Ovary (tissue), 10 donors: ENCODE measurements around the gene CMA1. TPM values are rescaled to one million over a fixed set of nuclear protein-coding genes. Genes with fewer than 3 reads are reported as not detected.
"Not testable (repeated sequence)": the region's sequence is repeated elsewhere in the genome, so short reads cannot be mapped to it uniquely, and the experiment has no call there.

Experiments
- DNase-seq, 5 donors: peaks; one replicate each; pipeline ENCODE4 v3.0.0-alpha.2; 2019 to 2020
- H3K27ac ChIP-seq, 2 donors: fragments of 200-600 bp; one replicate each; pipeline versions ENCODE4 v1.5.1 to v1.8.0; 2019 to 2022
- H3K27me3 ChIP-seq: fragments of 200-600 bp; one replicate; pipeline ENCODE4 v1.8.0; 2022
- H3K36me3 ChIP-seq: fragments of 200-600 bp; sonication (generic); one replicate; pipeline ENCODE4 v1.5.1; 2019
- H3K4me1 ChIP-seq: one replicate; pipeline ENCODE4 v1.8.1; 2013; ENCODE audit warnings: mild to moderate bottlenecking, moderate library complexity; ENCODE audit not compliant: insufficient read depth
- H3K4me3 ChIP-seq: fragments of 200-600 bp; sonication (generic); one replicate; pipeline ENCODE4 v1.5.1; 2017
- H3K9me3 ChIP-seq, 2 donors: fragments of 200-600 bp in 1 of 2; sonication (generic) in 1 of 2; one replicate each; pipeline versions ENCODE4 v1.5.1 to v1.8.1; 2013 to 2019; ENCODE audit warnings: mild to moderate bottlenecking in 1 of 2, moderate library complexity in 1 of 2
- CTCF ChIP-seq, 3 donors: fragments of 450-650 bp in 2 of 3; fragments of 200-600 bp in 1 of 3; IDR thresholded peaks; one replicate each; pipeline versions ENCODE4 v1.5.1 to v1.8.0; 2016 to 2022; ENCODE audit warnings: antibody characterized with exemption in 3 of 3, mild to moderate bottlenecking in 1 of 3
- EP300 ChIP-seq: sonication (generic); formaldehyde crosslinking; IDR thresholded peaks from one replicate; pipeline ENCODE4 v1.6.1; 2017; ENCODE audit warnings: antibody characterized with exemption
- POLR2A ChIP-seq: fragments of 450-650 bp; IDR thresholded peaks from one replicate; pipeline ENCODE4 v1.6.1; 2017; ENCODE audit warnings: antibody characterized with exemption, mild to moderate bottlenecking, moderate library complexity
- WGBS, 3 donors: extraction: QIAGEN DNeasy Blood & Tissue Kit in 1 of 3; methylation state at CpG; one replicate each; pipeline versions ENCODE4 v1.1.5 to v1.1.7; 2013 to 2017; 5-methylcytosine and 5-hydroxymethylcytosine counted together
- intact Hi-C, 4 donors: fragments of 100-400 bp; cut with DNase I; formaldehyde crosslinking; loops; one replicate each; pipeline versions ENCODE4 v1.11.0 to v1.15.1; 2022 to 2023
- long read RNA-seq, 3 donors: library from polyadenylated mRNA in 2 of 3; unstranded in 2 of 3; transcript quantifications; one replicate each; pipeline ENCODE4 v2.0.0 and lab custom pipeline, GENCODE V29; 2021 to 2026
- polyA plus RNA-seq, 2 donors: library from polyadenylated mRNA; stranded (reverse); fragments of 200-250 nt in 1 of 2; fragments of 350-450 nt in 1 of 2; fragmentation: Illumina TruSeq in 1 of 2; extraction: RNeasy Lipid Tissue Mini Kit (QIAGEN cat#74804) in 1 of 2; gene quantifications; one replicate each; pipeline ENCODE4 v1.2.3, GENCODE V29; 2013 to 2014
- total RNA-seq, 7 donors: library from RNA; depleted of rRNA in 2 of 7; stranded (reverse); fragments of >200 nt in 2 of 7; fragmentation: NEBNext Ultra II Directional in 3 of 7; extraction: Animal tissue kit (Norgen Biotek cat#: 25700) in 3 of 7; gene quantifications; one replicate each; pipeline versions ENCODE4 v1.1.0 to v1.2.4, GENCODE V29; 2016 to 2023
- donor health status: DM: no; HTN: no; CAD: no; lungs with moderate emphysema.
- donor health status: DM: no; HTN: no; CAD: no.
- donor health status: Bipolar disorder and iron deficiency.
- donor health status: DM: yes; HTN: yes; CAD: no.
- donor health status: DM: no; HTN: no; CAD: no.
- donor health status: DM: yes; HTN: yes; CAD: no.

The CMA1 gene
- under 1 TPM in 2 of 7 donors, not detected in 5; 0.27 to 0.69 TPM for total RNA-seq
- polyA plus RNA-seq = 1 to 10 TPM in 1 of 2 donors, under 1 TPM in 1; 0.30 to 4.6 TPM
- long read RNA-seq, donor 1 = 0 reads
- long read RNA-seq, donor 2 = 0 reads
- long read RNA-seq, donor 3 = 0 reads

GRCh38 chr14:24508155-24508840 lies at the start of gene CMA1:
CMA1 (minus strand) TSS chr14:24508265; CDS start chr14:24508235, 30 bp downstream.
- no peaks in the 10 kb centered on the region for H3K36me3 ChIP-seq
- no peaks in the 10 kb centered on the region for H3K9me3 ChIP-seq
- H3K27me3 ChIP-seq = no peaks in the 10 kb centered on the region
- no peak within 1 kb of the TSS for H3K27ac ChIP-seq
- WGBS, 3 donors = 39 to 54% (median 45%) methylated on average over 3 of the region's 3 CpGs
- H3K4me1 ChIP-seq = no peaks in the 10 kb centered on the region
- TF ChIP-seq CTCF (IDR thresholded peaks at IDR 0.05) (no peak), EP300 (no peak), POLR2A (no peak)
- intact Hi-C loops = no loop called here
- no peak for DNase-seq
- no peak within 1 kb of the TSS for H3K4me3 ChIP-seq

- Histone ChIP-seq H3K9me3 (no peaks in the 10 kb centered on the region), H3K27ac (no peak overlapping the region), H3K27me3 (no peaks in the 10 kb centered on the region), H3K36me3 (no peaks in the 10 kb centered on the region), H3K4me1 (no peaks in the 10 kb centered on the region), H3K4me3 (no peak overlapping the region)
- intact Hi-C loops = no loop called here
- TF ChIP-seq EP300 (no peak), POLR2A (no peak), CTCF (IDR thresholded peaks at IDR 0.05) (no peak)
- 55 to 63% (median 58%) methylated on average over 4 of the region's 4 CpGs for WGBS, 3 donors
- no peak for DNase-seq
Observed at GRCh38 chr14:24556756-24557155, 48.7 kb upstream of the CMA1 start.

- H3K4me3 ChIP-seq, H3K9me3 ChIP-seq, intact Hi-C loops, H3K27ac ChIP-seq, H3K36me3 ChIP-seq, DNase-seq, H3K27me3 ChIP-seq, H3K4me1 ChIP-seq: not testable (repeated sequence)
- WGBS, 3 donors = 34 to 39% (median 37%) methylated on average over 1 of the region's 1 CpG
Observed at GRCh38 chr14:24549064-24549463, 41.0 kb upstream of the CMA1 start.

- H3K36me3 ChIP-seq = no peaks in the 10 kb centered on the region
- no peaks in the 10 kb centered on the region for H3K27me3 ChIP-seq
- TF ChIP-seq CTCF (IDR thresholded peaks at IDR 0.05) = no peak
- no peak for TF ChIP-seq POLR2A
- no peak for TF ChIP-seq EP300
- 73 to 83% (median 77%) methylated on average over 2 of the region's 2 CpGs for WGBS, 3 donors
- no peak overlapping the region for H3K27ac ChIP-seq
- DNase-seq = no peak
- intact Hi-C loops = no loop called here
- no peak overlapping the region for H3K4me3 ChIP-seq
- H3K4me1 ChIP-seq = no peaks in the 10 kb centered on the region
- no peaks in the 10 kb centered on the region for H3K9me3 ChIP-seq
Observed at GRCh38 chr14:24542346-24542936, 34.4 kb upstream of the CMA1 start.

- TF ChIP-seq POLR2A = no peak
- TF ChIP-seq EP300 = no peak
- TF ChIP-seq CTCF (IDR thresholded peaks at IDR 0.05) = no peak
- no peaks in the 10 kb centered on the region for H3K27me3 ChIP-seq
- WGBS, 3 donors = 31 to 54% (median 32%) methylated on average over 1 of the region's 1 CpG
Observed at GRCh38 chr14:24535737-24536136, 27.7 kb upstream of the CMA1 start.

More at GRCh38 chr14:24535737-24536136, 27.7 kb upstream of the CMA1 start:
- Histone ChIP-seq H3K27ac (no peak overlapping the region), H3K36me3 (no peaks in the 10 kb centered on the region), H3K4me1 (no peaks in the 10 kb centered on the region), H3K4me3 (no peak overlapping the region), H3K9me3 (no peaks in the 10 kb centered on the region)
- DNase-seq = no peak
- intact Hi-C loops = no loop called here
